ENCODE data around the gene CCER1. TPM values are rescaled to one million over a fixed set of nuclear protein-coding genes. Genes with fewer than 3 reads are reported as not detected.

The CCER1 gene
- total and polyA plus RNA-seq, 5 donors = not detected

GRCh38 chr12:90922145-90922627 is 32.8 kb downstream of the CCER1 start:
- no peak for ATAC-seq
- Histone ChIP-seq H3K4me3 (ENCODE audit: low read length) (no peak overlapping the region), H3K9me3 (ENCODE audit: control insufficient read depth, low read length) (no peaks in the 10 kb centered on the region), H3K27ac (ENCODE audit: low read length) (no peak overlapping the region), H3K4me1 (ENCODE audit: control insufficient read depth, insufficient read depth, low read length) (peaks cover 1% of the 10 kb centered on the region), H3K27me3 (ENCODE audit: control insufficient read depth, insufficient read depth) (no peaks in the 10 kb centered on the region)
- no peak for DNase-seq
- intact Hi-C loops (cut with DNase I) = no loop called here

- Histone ChIP-seq H3K27me3 (ENCODE audit: control insufficient read depth, insufficient read depth) (no peaks in the 10 kb centered on the region), H3K27ac (ENCODE audit: low read length) (no peak overlapping the region), H3K4me1 (ENCODE audit: control insufficient read depth, insufficient read depth, low read length) (peaks cover 1% of the 10 kb centered on the region), H3K4me3 (ENCODE audit: low read length) (no peak overlapping the region), H3K9me3 (ENCODE audit: control insufficient read depth, low read length) (no peaks in the 10 kb centered on the region)
- intact Hi-C loops (cut with DNase I) = no loop called here
- DNase-seq (no peak), ATAC-seq (no peak)
- WGBS = 94% methylated on average over 1 of the region's 1 CpG
Observed at GRCh38 chr12:90921536-90921935, 33.4 kb downstream of the CCER1 start.

- H3K9me3 ChIP-seq (ENCODE audit: control insufficient read depth, low read length) = no peaks in the 10 kb centered on the region
- ATAC-seq = no peak
- H3K4me3 ChIP-seq (ENCODE audit: low read length) = no peak overlapping the region
- H3K27ac ChIP-seq (ENCODE audit: low read length) = no peak overlapping the region
- H3K27me3 ChIP-seq (ENCODE audit: control insufficient read depth, insufficient read depth) = no peaks in the 10 kb centered on the region
- WGBS = 95% methylated on average over 1 of the region's 1 CpG
- no peak for DNase-seq
- peaks cover 1% of the 10 kb centered on the region for H3K4me1 ChIP-seq (ENCODE audit: control insufficient read depth, insufficient read depth, low read length)
- intact Hi-C loops (cut with DNase I) = no loop called here
Observed at GRCh38 chr12:90920222-90920621, 34.8 kb downstream of the CCER1 start.

GRCh38 chr12:90917431-90917830 is 37.5 kb downstream of the CCER1 start:
- DNase-seq = no peak
- Histone ChIP-seq H3K27ac (ENCODE audit: low read length) (no peak overlapping the region), H3K4me1 (ENCODE audit: control insufficient read depth, insufficient read depth, low read length) (no peaks in the 10 kb centered on the region), H3K27me3 (ENCODE audit: control insufficient read depth, insufficient read depth) (no peaks in the 10 kb centered on the region), H3K9me3 (ENCODE audit: control insufficient read depth, low read length) (no peaks in the 10 kb centered on the region), H3K4me3 (ENCODE audit: low read length) (no peak overlapping the region)
- intact Hi-C loops (cut with DNase I) = no loop called here
- ATAC-seq = no peak
- WGBS = 46% methylated on average over 2 of the region's 2 CpGs

GRCh38 chr12:90916516-90916915 is 38.5 kb downstream of the CCER1 start:
- Histone ChIP-seq H3K27ac (ENCODE audit: low read length) (no peak overlapping the region), H3K4me3 (ENCODE audit: low read length) (no peak overlapping the region), H3K4me1 (ENCODE audit: control insufficient read depth, insufficient read depth, low read length) (no peaks in the 10 kb centered on the region), H3K9me3 (ENCODE audit: control insufficient read depth, low read length) (no peaks in the 10 kb centered on the region), H3K27me3 (ENCODE audit: control insufficient read depth, insufficient read depth) (no peaks in the 10 kb centered on the region)
- intact Hi-C loops (cut with DNase I) = no loop called here
- DNase-seq = no peak
- ATAC-seq = no peak

- Histone ChIP-seq H3K27ac (ENCODE audit: low read length) (no peak overlapping the region), H3K4me1 (ENCODE audit: control insufficient read depth, insufficient read depth, low read length) (no peaks in the 10 kb centered on the region), H3K27me3 (ENCODE audit: control insufficient read depth, insufficient read depth) (no peaks in the 10 kb centered on the region), H3K9me3 (ENCODE audit: control insufficient read depth, low read length) (no peaks in the 10 kb centered on the region), H3K4me3 (ENCODE audit: low read length) (no peak overlapping the region)
- intact Hi-C loops (cut with DNase I) = no loop called here
- no peak for ATAC-seq
- no peak for DNase-seq
- 92% methylated on average over 2 of the region's 2 CpGs for WGBS
Observed at GRCh38 chr12:90915353-90915752, 39.6 kb downstream of the CCER1 start.

- DNase-seq (no peak), ATAC-seq (no peak)
- Histone ChIP-seq H3K4me3 (ENCODE audit: low read length) (no peak overlapping the region), H3K4me1 (ENCODE audit: control insufficient read depth, insufficient read depth, low read length) (no peaks in the 10 kb centered on the region), H3K27ac (ENCODE audit: low read length) (no peak overlapping the region), H3K9me3 (ENCODE audit: control insufficient read depth, low read length) (no peaks in the 10 kb centered on the region), H3K27me3 (ENCODE audit: control insufficient read depth, insufficient read depth) (no peaks in the 10 kb centered on the region)
- intact Hi-C loops (cut with DNase I) = no loop called here
- WGBS = 58% methylated on average over 3 of the region's 3 CpGs
Observed at GRCh38 chr12:90910958-90911357, 44.0 kb downstream of the CCER1 start.

- ATAC-seq (no peak), DNase-seq (no peak)
- no peaks in the 10 kb centered on the region for H3K4me1 ChIP-seq (ENCODE audit: control insufficient read depth, insufficient read depth, low read length)
- WGBS = 53% methylated on average over 7 of the region's 7 CpGs
- H3K27me3 ChIP-seq (ENCODE audit: control insufficient read depth, insufficient read depth) = no peaks in the 10 kb centered on the region
- H3K9me3 ChIP-seq (ENCODE audit: control insufficient read depth, low read length) = no peaks in the 10 kb centered on the region
- intact Hi-C loops (cut with DNase I) = no loop called here
- H3K27ac ChIP-seq (ENCODE audit: low read length) = no peak overlapping the region
- no peak overlapping the region for H3K4me3 ChIP-seq (ENCODE audit: low read length)
Observed at GRCh38 chr12:90909069-90909770, 45.8 kb downstream of the CCER1 start.

- H3K27ac ChIP-seq (ENCODE audit: low read length) = no peak overlapping the region
- H3K4me1 ChIP-seq (ENCODE audit: control insufficient read depth, insufficient read depth, low read length) = no peaks in the 10 kb centered on the region
- no peaks in the 10 kb centered on the region for H3K9me3 ChIP-seq (ENCODE audit: control insufficient read depth, low read length)
- H3K4me3 ChIP-seq (ENCODE audit: low read length) = no peak overlapping the region
- intact Hi-C loops (cut with DNase I) = no loop called here
- no peaks in the 10 kb centered on the region for H3K27me3 ChIP-seq (ENCODE audit: control insufficient read depth, insufficient read depth)
- ATAC-seq (no peak), DNase-seq (no peak)
Observed at GRCh38 chr12:90908465-90908864, 46.5 kb downstream of the CCER1 start.

GRCh38 chr12:90905691-90906370 is 49.1 kb downstream of the CCER1 start:
- intact Hi-C loops (cut with DNase I) = no loop called here
- ATAC-seq (no peak), DNase-seq (no peak)
- WGBS = 78% methylated on average over 1 of the region's 1 CpG
- no peaks in the 10 kb centered on the region for H3K27me3 ChIP-seq (ENCODE audit: control insufficient read depth, insufficient read depth)
- H3K27ac ChIP-seq (ENCODE audit: low read length) = no peak overlapping the region
- no peaks in the 10 kb centered on the region for H3K4me1 ChIP-seq (ENCODE audit: control insufficient read depth, insufficient read depth, low read length)
- H3K4me3 ChIP-seq (ENCODE audit: low read length) = no peak overlapping the region
- no peaks in the 10 kb centered on the region for H3K9me3 ChIP-seq (ENCODE audit: control insufficient read depth, low read length)

GRCh38 chr12:90902596-90902995 is 52.4 kb downstream of the CCER1 start:
- Histone ChIP-seq H3K27me3 (ENCODE audit: control insufficient read depth, insufficient read depth) (no peaks in the 10 kb centered on the region), H3K9me3 (ENCODE audit: control insufficient read depth, low read length) (no peaks in the 10 kb centered on the region), H3K4me1 (ENCODE audit: control insufficient read depth, insufficient read depth, low read length) (no peaks in the 10 kb centered on the region), H3K4me3 (ENCODE audit: low read length) (no peak overlapping the region), H3K27ac (ENCODE audit: low read length) (no peak overlapping the region)
- 91% methylated on average over 2 of the region's 2 CpGs for WGBS
- intact Hi-C loops (cut with DNase I) = no loop called here
- ATAC-seq (no peak), DNase-seq (no peak)

Data from right cardiac atrium (tissue), 5 donors.